Uterus (tissue), 2 donors: Measurements from ENCODE around the gene SLC13A3.

Experiments used
- CTCF ChIP-seq, 4 experiments: fragments of 200-600 bp in 2 of 4; fragments of 450-650 bp in 2 of 4; sonication (generic) in 2 of 4; IDR thresholded peaks; one replicate each; pipeline ENCODE4 v1.5.1; 2016 to 2019; ENCODE audit warnings: antibody characterized with exemption in 4 of 4, mild to moderate bottlenecking in 2 of 4, moderate library complexity in 1 of 4
- POLR2A ChIP-seq, 2 donors: fragments of 450-650 bp; IDR thresholded peaks; one replicate each; pipeline ENCODE4 v1.6.1; 2016; ENCODE audit warnings: antibody characterized with exemption in 2 of 2, mild to moderate bottlenecking in 1 of 2, moderate library complexity in 1 of 2

GRCh38 chr20:46576774-46577395 lies 74.4 kb downstream of the SLC13A3 start:
- TF ChIP-seq CTCF (IDR thresholded peaks at IDR 0.05) (no peak), POLR2A (IDR thresholded peaks at IDR 0.05) (no peak)
